CD14-positive monocyte (primary cell): ENCODE results near the gene HSPA8. TPM values are rescaled to one million over a fixed set of nuclear protein-coding genes. Genes with fewer than 3 reads are reported as not detected.

Experiments
- DNase-seq, 3 donors: peaks; one replicate each; pipeline ENCODE4 v3.0.0-alpha.2; 2011 to 2022
- H2AFZ ChIP-seq: 2 replicates; pipeline ENCODE4 v1.6.0; 2012; ENCODE audit warnings: mild to moderate bottlenecking, low read depth, low read length, inconsistent platforms; ENCODE audit not compliant: insufficient read depth, poor library complexity, severe bottlenecking
- H3K27ac ChIP-seq, 2 donors: 1 replicate in 1 of 2; 2 replicates in 1 of 2; pipeline ENCODE4 v1.5.1; 2012 to 2013; ENCODE audit warnings: low read length in 2 of 2, control low read depth in 1 of 2, inconsistent platforms in 1 of 2, low read depth in 1 of 2, mild to moderate bottlenecking in 1 of 2
- H3K27me3 ChIP-seq, 2 donors: one replicate each; pipeline versions ENCODE4 v1.6.0 to v1.6.1; 2011 to 2013; ENCODE audit warnings: low read length in 2 of 2; ENCODE audit not compliant: control insufficient read depth in 2 of 2, insufficient read depth in 2 of 2
- H3K36me3 ChIP-seq, 2 donors: replicated peaks in 1 of 2; 1 replicate in 1 of 2; 2 replicates in 1 of 2; pipeline versions ENCODE4 v1.5.1 to v1.6.1; 2012 to 2013; ENCODE audit warnings: low read length in 2 of 2, control low read depth in 1 of 2, inconsistent platforms in 1 of 2, mild to moderate bottlenecking in 1 of 2; ENCODE audit not compliant: insufficient read depth in 2 of 2, control insufficient read depth in 1 of 2
- H3K4me1 ChIP-seq, 2 donors: 1 replicate in 1 of 2; 2 replicates in 1 of 2; pipeline versions ENCODE4 v1.5.1 to v1.6.1; 2012 to 2013; ENCODE audit warnings: low read length in 2 of 2, control low read depth in 1 of 2, inconsistent platforms in 1 of 2, mild to moderate bottlenecking in 1 of 2, moderate library complexity in 1 of 2; ENCODE audit not compliant: insufficient read depth in 2 of 2, control insufficient read depth in 1 of 2
- H3K4me2 ChIP-seq: replicated peaks from 2 replicates; pipeline ENCODE3; 2012; ENCODE audit warnings: low read length, moderate library complexity, mild to moderate bottlenecking; ENCODE audit not compliant: poor library complexity, severe bottlenecking; ENCODE audit errors: extremely low read depth
- H3K4me3 ChIP-seq, 3 experiments: fragments of 200-600 bp in 1 of 3; sonication (generic) in 1 of 3; replicated peaks in 1 of 3; 1 replicate in 2 of 3; 2 replicates in 1 of 3; pipeline ENCODE4 v1.5.1; 2011 to 2013; ENCODE audit warnings: low read length in 3 of 3, mild to moderate bottlenecking in 3 of 3, control low read depth in 2 of 3, low read depth in 2 of 3, inconsistent platforms in 1 of 3, moderate library complexity in 1 of 3
- H3K79me2 ChIP-seq: 2 replicates; pipeline ENCODE4 v1.6.0; 2012; ENCODE audit warnings: mild to moderate bottlenecking, control low read depth, inconsistent platforms, low read length, moderate library complexity; ENCODE audit not compliant: insufficient read depth
- H3K9ac ChIP-seq: 2 replicates; pipeline ENCODE4 v1.6.0; 2017; ENCODE audit warnings: low read length, mild to moderate bottlenecking; ENCODE audit not compliant: insufficient read depth, poor library complexity, severe bottlenecking
- H3K9me3 ChIP-seq, 2 donors: replicated peaks in 1 of 2; 1 replicate in 1 of 2; 2 replicates in 1 of 2; pipeline versions ENCODE4 v1.5.1 to v1.6.1; 2012 to 2013; ENCODE audit warnings: low read length in 2 of 2, control low read depth in 1 of 2; ENCODE audit not compliant: control insufficient read depth in 1 of 2, insufficient read depth in 1 of 2
- H4K20me1 ChIP-seq: 2 replicates; pipeline ENCODE4 v1.6.0; 2012; ENCODE audit warnings: mild to moderate bottlenecking, low read length, control low read depth, moderate library complexity; ENCODE audit not compliant: insufficient read depth
- H3K27ac Mint-ChIP-seq, 7 donors: one replicate each; pipeline ENCODE4 v1.8.0; 2020; ENCODE audit warnings: mild to moderate bottlenecking in 7 of 7, mixed read lengths in 7 of 7, moderate library complexity in 6 of 7, inconsistent platforms in 2 of 7
- H3K27me3 Mint-ChIP-seq, 3 donors: one replicate each; pipeline ENCODE4 v1.8.0; 2021 to 2022; ENCODE audit warnings: low read depth in 3 of 3, mild to moderate bottlenecking in 3 of 3, mixed read lengths in 3 of 3, moderate library complexity in 3 of 3, inconsistent platforms in 1 of 3
- H3K36me3 Mint-ChIP-seq, 2 donors: one replicate each; pipeline ENCODE4 v1.8.0; 2020; ENCODE audit warnings: mixed read lengths in 2 of 2, inconsistent platforms in 1 of 2, mild to moderate bottlenecking in 1 of 2
- H3K4me1 Mint-ChIP-seq: one replicate; pipeline ENCODE4 v1.8.0; 2020; ENCODE audit warnings: mild to moderate bottlenecking, mixed read lengths
- H3K4me3 Mint-ChIP-seq, 2 donors: one replicate each; pipeline ENCODE4 v1.8.0; 2020; ENCODE audit warnings: mild to moderate bottlenecking in 2 of 2, mixed read lengths in 2 of 2, moderate library complexity in 1 of 2
- H3K9me3 Mint-ChIP-seq, 7 donors: one replicate each; pipeline ENCODE4 v1.8.0; 2020 to 2022; ENCODE audit warnings: mixed read lengths in 7 of 7, mild to moderate bottlenecking in 6 of 7, moderate library complexity in 6 of 7, inconsistent platforms in 2 of 7
- WGBS: methylation state at CpG from one replicate; pipeline ENCODE4 v1.1.5; 2013; ENCODE audit warnings: missing lambda C conversion rate; ENCODE audit not compliant: insufficient coverage; 5-methylcytosine and 5-hydroxymethylcytosine counted together
- intact Hi-C, 2 donors: fragments of 100-400 bp; cut with micrococcal nuclease; formaldehyde crosslinking; loops; one replicate each; pipeline versions ENCODE4 v1.15.0 to v1.15.1; 2023
- polyA plus RNA-seq, 3 donors: library from polyadenylated mRNA; depleted of rRNA in 1 of 3; unstranded in 2 of 3; stranded (reverse) in 1 of 3; fragments of 300-500 nt in 2 of 3; fragments of >200 nt in 1 of 3; fragmentation: Illumina TruSeq in 2 of 3; gene quantifications; 1 replicate in 2 of 3; 2 replicates in 1 of 3; pipeline ENCODE4 v1.2.3, GENCODE V29; 2012 to 2021
- TF ChIP-seq, protein P1 (sequence below): fragments of 200-600 bp; IDR thresholded peaks from one replicate; pipeline ENCODE4 v1.8.0; 2022; ENCODE audit warnings: antibody characterized with exemption, mild to moderate bottlenecking

The HSPA8 gene
- polyA plus RNA-seq, 3 donors: 399 to 531 (median 511) TPM

DNA sequence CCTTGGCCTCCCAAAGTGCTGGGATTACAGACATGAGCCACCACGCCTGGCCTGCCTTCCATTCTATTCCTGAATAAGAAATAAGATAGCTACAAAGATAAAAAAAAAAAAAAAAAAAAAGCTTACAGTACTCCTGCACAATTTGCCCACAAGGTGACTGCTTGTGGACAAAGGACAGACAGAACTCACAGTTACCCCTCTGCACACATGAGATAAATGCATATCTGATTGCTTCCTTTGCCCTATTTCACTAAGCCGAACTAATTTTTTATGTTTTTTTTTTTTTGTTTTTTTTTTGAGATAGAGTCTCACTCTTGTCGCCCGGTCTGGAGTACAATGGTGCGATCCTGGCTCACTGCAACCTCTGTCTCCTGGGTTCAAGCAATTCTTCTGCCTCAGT, 23.6 kb upstream of the HSPA8 start:
- peaks cover 0 to 3% (median 0%) of the 10 kb centered on the region in 3 donors for H3K27me3 Mint-ChIP-seq
- Histone ChIP-seq H3K79me2 (no peaks in the 10 kb centered on the region), H3K27ac (no peak overlapping the region), H2AFZ (no peak overlapping the region), H3K4me1 (peaks cover 7 to 8% of the 10 kb centered on the region in 2 donors), H3K4me2 (no peak overlapping the region), H3K36me3 (no peaks in the 10 kb centered on the region), H4K20me1 (no peaks in the 10 kb centered on the region), H3K9me3 (no peaks in the 10 kb centered on the region), H3K27me3 (no peaks in the 10 kb centered on the region), H3K9ac (no peak overlapping the region), H3K4me3 (no peak overlapping the region)
- intact Hi-C loops: no loop called here
- H3K27ac Mint-ChIP-seq: peak overlapping the region in 1 of 7 donors; percentile 48
- H3K4me1 Mint-ChIP-seq: peaks cover 13% of the 10 kb centered on the region
- TF ChIP-seq, protein P1, sequence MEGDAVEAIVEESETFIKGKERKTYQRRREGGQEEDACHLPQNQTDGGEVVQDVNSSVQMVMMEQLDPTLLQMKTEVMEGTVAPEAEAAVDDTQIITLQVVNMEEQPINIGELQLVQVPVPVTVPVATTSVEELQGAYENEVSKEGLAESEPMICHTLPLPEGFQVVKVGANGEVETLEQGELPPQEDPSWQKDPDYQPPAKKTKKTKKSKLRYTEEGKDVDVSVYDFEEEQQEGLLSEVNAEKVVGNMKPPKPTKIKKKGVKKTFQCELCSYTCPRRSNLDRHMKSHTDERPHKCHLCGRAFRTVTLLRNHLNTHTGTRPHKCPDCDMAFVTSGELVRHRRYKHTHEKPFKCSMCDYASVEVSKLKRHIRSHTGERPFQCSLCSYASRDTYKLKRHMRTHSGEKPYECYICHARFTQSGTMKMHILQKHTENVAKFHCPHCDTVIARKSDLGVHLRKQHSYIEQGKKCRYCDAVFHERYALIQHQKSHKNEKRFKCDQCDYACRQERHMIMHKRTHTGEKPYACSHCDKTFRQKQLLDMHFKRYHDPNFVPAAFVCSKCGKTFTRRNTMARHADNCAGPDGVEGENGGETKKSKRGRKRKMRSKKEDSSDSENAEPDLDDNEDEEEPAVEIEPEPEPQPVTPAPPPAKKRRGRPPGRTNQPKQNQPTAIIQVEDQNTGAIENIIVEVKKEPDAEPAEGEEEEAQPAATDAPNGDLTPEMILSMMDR: no peak
- WGBS: 100% methylated on average over 1 of the region's 5 CpGs
- H3K36me3 Mint-ChIP-seq: no peaks in the 10 kb centered on the region
- no peak for DNase-seq
- no peak overlapping the region for H3K4me3 Mint-ChIP-seq
- no peaks in the 10 kb centered on the region for H3K9me3 Mint-ChIP-seq

DNA sequence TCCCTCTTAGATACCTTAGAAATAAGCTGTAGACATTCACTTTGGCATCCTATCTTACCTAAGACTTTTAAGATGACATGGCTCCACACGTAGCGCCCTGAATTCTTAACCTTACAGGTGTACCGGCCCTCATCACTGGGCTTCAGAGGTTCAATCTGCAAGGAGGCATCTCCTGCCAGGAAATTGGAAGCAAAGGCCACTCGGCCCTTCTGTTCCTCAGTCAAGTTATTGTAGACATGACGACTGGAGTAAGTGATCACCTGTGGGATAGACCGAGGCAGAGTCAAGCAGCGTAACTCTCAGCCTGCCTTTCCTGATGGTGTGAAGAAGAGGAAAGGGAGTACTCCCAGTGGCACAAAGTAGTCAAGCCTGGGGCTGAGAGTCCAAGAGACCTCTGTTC, 22.5 kb upstream of the HSPA8 start:
- no peaks in the 10 kb centered on the region for H3K36me3 Mint-ChIP-seq
- H3K4me1 ChIP-seq: peaks cover 7 to 8% of the 10 kb centered on the region in 2 donors
- peaks cover 13% of the 10 kb centered on the region for H3K4me1 Mint-ChIP-seq
- DNase-seq: no peak
- H3K27ac ChIP-seq: no peak overlapping the region
- intact Hi-C loops: no loop called here
- H3K4me3 ChIP-seq: no peak overlapping the region
- H3K4me3 Mint-ChIP-seq: no peak overlapping the region
- H3K79me2 ChIP-seq: no peaks in the 10 kb centered on the region
- no peaks in the 10 kb centered on the region for H3K9me3 Mint-ChIP-seq
- H3K27me3 ChIP-seq: no peaks in the 10 kb centered on the region
- H3K27me3 Mint-ChIP-seq: peaks cover 0 to 3% (median 0%) of the 10 kb centered on the region in 3 donors
- H3K27ac Mint-ChIP-seq: peak overlapping the region in 4 of 7 donors; percentile 17 to 87 (median 54)
- H3K9me3 ChIP-seq: no peaks in the 10 kb centered on the region
- H2AFZ ChIP-seq: no peak overlapping the region
- H3K4me2 ChIP-seq: no peak overlapping the region
- TF ChIP-seq, protein P1: no peak
- H3K9ac ChIP-seq: no peak overlapping the region
- no peaks in the 10 kb centered on the region for H3K36me3 ChIP-seq
- no peaks in the 10 kb centered on the region for H4K20me1 ChIP-seq
- 100% methylated on average over 2 of the region's 7 CpGs for WGBS
